ENCODE measurements around the gene OR2V1.
"Not testable (repeated sequence)": the region's sequence is repeated elsewhere in the genome, so short reads cannot be mapped to it uniquely, and the experiment has no call there.

The OR2V1 gene

DNA sequence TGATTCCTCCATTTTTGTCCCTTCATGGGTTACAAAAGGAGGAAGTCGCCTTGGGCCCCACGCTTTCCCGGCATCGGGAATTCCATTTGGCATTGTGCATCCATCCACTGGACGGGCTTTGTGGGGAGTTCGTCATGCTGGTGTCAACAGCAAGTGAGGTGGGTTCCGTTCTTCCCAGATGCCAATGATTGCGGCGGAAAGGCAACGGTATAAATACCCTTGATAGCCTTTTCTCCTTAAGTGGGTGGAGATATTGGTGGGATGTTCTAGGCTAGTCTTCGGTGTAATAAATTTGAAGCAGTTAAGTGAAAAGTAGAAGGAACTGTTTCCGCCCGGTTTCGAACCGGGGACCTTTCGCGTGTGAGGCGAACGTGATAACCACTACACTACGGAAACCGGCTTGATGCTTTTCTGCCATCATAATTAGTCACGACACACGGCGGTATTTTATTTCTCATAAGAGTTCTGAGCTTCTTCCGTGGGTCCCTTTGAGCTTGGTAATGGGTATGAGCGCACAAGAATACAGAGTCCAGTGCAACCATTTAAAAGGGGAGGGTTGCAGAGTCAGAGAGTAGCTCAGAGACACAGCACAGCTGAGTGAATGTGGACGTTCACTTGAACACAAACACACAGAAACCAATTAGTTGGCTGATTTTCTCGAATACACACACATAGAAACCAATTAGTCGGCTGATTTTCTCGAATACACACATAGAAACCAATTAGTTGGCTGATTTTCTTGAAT, 28.9 kb downstream of the OR2V1 start:
- DNase-seq (ENCODE audit: low read depth in 3 of 3): not testable (repeated sequence)

DNA sequence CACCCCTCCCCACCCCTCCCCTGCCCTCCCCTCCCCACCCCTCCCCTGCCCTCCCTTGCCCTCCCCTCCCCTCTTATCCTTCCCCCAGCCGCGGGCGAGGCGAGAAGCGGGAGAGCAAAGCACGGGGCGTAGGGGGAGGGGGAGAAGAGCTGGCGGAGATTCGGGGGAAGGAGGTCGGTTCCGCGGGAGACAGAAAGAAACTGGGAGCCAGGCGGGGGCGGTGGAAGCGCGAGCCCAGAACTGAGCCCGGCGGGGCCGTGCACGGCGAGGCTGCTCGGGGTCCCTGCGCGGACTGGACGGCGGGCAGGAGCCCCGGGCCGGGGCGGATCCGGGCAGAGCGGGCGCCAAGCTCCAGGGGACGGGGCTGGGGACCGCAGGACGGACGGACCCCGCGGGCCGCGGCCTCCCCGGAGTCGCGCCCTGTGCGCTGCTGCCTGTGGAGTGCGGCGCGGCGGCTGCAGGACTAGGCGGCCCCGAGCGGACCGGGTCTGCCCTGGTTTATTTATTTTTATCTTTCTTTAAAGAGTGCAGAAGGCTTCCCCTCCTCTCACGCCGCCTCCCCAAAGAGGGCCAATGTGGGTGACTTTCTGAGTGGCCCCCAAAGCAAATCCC, 29.8 kb downstream of the OR2V1 start:
- DNase-seq (ENCODE audit: low read depth in 3 of 3): not testable (repeated sequence)

DNA sequence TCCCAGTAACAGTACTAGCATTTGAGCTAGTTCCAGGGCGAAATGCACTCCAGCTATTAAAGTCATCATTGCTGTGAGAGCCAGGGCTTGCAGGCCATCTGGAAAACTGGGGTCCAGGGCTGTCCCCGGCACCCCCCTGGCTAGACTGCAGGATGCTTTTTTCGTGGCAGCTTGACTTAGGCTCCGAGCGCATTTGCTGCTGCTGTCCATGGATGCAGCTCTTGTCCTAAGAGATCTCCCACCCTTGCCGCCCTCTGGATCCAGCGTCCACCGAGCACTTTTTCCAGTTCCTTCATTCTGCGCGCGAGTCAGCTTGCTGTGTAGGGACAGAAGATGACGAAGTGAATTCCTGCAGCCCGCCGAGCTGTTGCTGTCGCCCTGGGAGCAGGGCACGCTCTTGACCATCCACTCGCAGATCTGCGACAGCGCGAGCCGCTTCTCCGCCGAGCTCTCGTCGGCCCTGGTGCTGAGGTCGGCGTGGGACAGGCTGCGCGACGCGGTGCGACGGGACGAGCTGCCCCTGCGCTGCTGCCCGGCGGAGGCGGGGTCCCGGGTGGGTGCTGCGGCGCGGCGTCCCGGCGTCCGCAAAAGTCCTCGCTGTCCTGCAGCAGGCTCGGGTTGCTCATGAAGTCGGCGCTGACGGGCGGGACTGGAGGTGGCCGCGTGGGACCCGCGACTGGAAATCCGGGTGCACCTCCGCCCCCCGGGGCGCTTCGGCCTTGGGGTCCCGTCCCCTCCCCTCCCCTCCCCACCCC, 30.7 kb downstream of the OR2V1 start:
- DNase-seq (ENCODE audit: low read depth in 3 of 3): no peak

DNA sequence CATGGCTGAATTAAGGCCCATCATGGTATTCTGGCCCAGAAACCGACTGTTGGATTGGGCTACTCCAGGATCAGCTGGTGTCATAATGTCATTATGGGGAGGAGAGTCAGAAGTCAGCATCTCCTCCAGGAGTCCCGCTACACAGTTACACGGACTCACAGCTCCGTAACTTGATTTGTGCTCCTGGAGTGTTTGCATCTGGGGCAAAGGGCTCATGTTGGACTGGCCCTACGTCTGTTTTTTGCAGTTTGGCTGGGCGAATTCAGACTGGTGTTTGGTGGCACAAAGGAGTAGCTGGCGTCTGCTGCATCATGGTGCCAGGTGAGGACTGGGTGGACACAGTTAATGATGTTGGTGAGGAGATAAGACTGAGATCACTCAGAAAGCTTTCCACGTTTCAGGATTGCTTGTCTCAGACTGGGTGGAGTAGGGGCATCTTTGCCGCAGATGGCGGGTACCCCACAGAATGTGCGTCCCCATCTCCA, 31.3 kb downstream of the OR2V1 start:
- DNase-seq (ENCODE audit: low read depth in 3 of 3): no peak

DNA sequence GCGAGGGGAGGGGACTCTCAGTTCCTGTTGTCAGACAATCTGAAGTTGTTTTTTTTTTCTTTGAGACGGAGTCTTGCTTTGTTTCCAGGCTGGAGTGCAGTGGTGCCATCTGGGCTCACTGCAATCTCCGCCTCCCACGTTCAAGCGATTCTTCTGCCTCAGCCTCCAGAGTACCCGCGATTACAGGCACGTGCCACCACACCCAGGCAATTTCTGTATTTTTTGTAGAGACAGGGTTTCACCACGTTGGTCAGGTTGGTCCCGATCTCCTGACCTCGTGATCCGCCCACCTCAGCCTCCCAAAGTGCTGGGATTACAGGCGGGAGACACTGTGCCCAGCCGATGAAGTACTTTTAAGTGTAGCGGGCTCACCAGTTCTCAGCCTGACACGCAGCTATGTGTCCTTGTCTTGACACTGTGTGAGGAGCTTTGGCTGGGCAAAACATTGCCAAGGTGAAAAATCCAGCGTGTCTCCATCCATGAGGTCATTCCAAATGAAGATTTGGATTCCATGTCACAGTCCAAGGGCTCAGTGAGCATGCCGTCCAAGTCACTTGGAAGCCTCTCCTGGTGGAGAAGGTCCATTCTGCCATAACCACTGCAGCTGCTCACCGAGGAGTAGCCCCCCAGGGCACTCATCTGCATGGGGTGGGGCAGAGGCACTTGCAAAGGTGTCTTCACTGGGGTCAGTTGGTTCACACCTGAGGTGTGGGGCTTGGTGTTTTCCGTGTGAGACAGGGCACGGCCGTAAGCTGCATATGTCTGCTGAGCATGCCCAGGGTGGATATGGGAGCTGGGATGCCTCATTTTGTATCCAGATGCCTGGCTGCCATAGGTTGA, 32.0 kb downstream of the OR2V1 start:
- no peak for DNase-seq (ENCODE audit: low read depth in 3 of 3)

DNA sequence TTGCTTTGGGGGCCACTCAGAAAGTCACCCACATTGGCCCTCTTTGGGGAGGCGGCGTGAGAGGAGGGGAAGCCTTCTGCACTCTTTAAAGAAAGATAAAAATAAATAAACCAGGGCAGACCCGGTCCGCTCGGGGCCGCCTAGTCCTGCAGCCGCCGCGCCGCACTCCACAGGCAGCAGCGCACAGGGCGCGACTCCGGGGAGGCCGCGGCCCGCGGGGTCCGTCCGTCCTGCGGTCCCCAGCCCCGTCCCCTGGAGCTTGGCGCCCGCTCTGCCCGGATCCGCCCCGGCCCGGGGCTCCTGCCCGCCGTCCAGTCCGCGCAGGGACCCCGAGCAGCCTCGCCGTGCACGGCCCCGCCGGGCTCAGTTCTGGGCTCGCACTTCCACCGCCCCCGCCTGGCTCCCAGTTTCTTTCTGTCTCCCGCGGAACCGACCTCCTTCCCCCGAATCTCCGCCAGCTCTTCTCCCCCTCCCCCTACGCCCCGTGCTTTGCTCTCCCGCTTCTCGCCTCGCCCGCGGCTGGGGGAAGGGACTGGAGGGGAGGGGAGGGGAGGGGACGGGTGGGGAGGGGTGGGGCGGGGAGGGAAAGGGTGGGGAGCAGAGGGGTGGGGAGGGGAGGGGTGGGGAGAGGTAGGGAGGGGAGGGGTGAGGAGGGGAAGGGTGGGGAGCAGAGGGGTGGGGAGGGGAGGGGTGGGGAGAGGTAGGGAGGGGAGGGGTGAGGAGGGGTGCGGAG, 33.0 kb downstream of the OR2V1 start:
- DNase-seq (ENCODE audit: low read depth in 3 of 3): not testable (repeated sequence)

DNA sequence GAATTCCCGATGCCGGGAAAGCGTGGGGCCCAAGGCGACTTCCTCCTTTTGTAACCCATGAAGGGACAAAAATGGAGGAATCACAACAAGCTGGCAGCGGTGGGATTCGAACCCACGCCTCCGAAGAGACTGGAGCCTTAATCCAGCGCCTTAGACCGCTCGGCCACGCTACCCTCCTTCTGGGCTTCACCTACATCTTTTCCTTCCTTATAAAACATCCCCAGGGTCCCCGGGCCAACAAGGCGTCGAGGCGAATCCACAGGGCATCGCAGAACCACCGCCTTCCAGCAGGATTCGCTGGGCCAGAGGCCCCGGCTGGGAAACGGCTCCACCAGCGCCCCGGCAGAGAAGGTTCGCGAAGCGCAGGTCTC, 33.6 kb downstream of the OR2V1 start:
- not testable (repeated sequence) for DNase-seq (ENCODE audit: low read depth in 3 of 3)

DNA sequence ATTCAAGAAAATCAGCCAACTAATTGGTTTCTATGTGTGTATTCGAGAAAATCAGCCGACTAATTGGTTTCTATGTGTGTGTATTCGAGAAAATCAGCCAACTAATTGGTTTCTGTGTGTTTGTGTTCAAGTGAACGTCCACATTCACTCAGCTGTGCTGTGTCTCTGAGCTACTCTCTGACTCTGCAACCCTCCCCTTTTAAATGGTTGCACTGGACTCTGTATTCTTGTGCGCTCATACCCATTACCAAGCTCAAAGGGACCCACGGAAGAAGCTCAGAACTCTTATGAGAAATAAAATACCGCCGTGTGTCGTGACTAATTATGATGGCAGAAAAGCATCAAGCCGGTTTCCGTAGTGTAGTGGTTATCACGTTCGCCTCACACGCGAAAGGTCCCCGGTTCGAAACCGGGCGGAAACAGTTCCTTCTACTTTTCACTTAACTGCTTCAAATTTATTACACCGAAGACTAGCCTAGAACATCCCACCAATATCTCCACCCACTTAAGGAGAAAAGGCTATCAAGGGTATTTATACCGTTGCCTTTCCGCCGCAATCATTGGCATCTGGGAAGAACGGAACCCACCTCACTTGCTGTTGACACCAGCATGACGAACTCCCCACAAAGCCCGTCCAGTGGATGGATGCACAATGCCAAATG, 34.1 kb downstream of the OR2V1 start:
- not testable (repeated sequence) for DNase-seq (ENCODE audit: low read depth in 3 of 3)

DNA sequence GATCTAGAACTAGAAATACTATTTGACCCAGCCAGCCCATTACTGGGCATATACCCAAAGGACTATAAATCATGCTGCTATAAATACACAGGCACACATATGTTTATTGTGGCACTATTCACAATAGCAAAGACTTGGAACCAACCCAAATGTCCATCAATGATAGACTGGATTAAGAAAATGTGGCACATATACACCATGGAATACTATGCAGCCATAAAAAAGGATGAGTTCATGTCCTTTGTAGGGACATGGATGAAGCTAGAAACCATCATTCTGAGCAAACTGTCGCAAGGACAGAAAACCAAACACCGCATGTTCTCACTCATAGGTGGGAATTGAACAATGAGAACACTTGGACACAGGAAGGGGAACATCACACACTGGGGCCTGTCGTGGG, 35.8 kb downstream of the OR2V1 start:
- DNase-seq (ENCODE audit: low read depth in 3 of 3): not testable (repeated sequence)

DNA sequence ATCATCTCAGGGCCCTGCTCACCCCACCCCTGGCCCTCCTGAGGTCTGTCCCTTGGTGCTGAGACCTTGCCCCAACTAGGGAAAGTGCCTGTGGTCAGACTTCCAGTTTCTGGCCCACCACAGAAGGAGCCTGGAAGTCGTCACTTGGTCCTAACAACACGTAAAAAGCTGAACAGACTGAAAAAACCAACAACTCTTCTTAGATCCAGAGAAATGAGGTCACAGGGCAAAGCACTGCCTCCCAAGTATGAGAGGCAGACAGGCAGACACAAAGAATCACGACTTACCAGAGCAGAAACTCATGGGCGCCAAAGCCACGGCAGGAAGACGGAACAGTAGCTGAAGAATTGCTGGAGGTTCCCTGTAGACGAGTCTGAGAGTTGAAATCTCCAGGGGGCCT, 38.5 kb downstream of the OR2V1 start:
- no peak for DNase-seq (ENCODE audit: low read depth in 3 of 3)

DNA sequence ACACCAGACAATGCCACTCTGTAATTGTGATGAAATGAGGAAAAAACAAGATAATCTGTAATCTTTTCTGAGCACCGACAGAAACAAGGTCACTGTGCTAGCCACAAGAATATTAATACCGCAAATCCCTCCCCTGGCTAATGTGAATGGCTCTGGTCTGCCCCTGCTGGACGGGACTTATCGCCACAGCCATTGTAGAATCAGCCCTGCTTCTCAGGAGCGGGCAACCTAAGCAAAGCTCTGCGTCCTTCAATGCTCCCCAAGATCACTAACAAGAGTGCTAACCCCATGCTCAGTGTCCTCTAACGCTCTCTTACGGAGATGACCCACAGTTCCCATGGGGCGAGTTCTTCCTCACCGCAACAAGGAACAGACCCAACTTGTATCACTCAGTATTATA, 42.7 kb downstream of the OR2V1 start:
- no peak for DNase-seq (ENCODE audit: low read depth in 3 of 3)

DNA sequence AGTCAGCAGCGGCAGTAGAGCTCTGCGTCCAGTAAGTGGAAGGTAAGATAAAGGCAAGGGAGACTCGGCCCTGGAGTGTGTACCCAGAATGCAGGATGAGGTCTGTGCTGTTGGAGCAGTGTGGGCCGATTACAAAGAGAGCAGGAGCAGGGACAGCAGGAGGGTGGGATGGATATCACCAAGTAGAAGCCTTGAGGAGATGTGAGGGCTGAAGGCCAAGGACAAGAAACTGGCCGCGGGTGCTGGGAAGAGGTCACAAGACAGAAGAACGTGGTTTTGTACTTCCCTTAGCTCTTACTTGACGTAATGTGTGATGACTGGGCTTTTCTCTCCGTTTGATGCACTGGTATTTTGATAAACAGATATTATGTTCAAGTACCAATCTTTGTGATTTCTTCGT, 43.7 kb downstream of the OR2V1 start:
- DNase-seq (ENCODE audit: low read depth in 3 of 3): no peak

DNA sequence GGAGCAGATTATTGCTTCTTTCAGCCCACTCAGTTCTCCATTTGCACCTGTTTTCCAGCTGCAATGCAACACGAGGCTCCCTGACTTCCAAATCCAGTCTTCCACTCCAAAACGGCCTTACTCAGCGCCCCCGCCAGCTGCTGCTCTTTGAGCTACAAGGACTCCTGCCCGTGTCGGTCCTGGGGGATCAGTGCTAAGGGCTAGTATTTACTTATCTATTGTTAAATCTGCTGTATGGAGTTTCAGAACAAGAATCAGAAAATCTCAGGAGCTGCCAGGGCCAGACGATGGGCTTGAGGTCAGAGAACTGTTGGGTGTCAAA, 44.1 kb downstream of the OR2V1 start:
- no peak for DNase-seq (ENCODE audit: low read depth in 3 of 3)

DNA sequence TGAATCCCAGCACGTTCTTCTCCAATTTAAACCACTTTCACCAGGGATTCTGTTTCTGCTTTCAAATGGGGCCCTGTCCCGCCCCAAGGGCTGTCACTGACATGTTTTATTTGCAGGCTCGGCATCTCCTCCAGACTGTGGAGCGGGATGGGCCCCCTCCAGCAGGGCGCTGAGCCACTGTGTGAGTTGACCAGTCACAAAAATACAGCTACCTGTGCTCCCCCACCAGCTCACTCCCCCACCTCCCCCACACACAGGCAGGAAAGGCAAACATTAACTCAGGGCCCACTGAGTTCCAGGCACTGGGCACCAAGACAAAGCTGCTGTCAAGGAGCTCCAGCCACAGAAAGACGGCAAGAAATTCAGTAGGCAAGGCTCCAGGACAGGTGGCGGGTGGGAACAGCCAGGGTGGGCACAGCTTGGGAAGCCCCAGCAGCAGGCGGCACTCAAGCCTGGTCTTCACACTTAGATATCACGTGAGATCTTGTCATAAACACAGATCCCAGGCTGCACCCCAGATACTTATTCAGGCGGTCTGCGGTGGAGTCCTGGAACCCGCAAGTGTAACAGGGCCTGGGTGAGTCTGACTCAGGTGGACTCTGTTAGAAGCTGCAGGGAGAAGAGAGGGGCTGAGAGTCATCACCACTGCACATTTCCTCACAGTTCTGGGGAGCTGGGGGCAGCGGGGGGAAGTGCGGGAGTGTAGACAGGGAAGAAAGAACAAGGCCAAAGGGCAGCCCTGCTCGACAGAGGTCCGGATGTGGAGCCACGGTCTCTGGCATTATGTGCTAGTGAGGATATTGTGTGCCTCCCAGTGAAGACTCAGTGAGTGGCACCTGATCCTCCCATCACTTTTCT, 44.7 kb downstream of the OR2V1 start:
- no peak for DNase-seq (ENCODE audit: low read depth in 3 of 3)

DNA sequence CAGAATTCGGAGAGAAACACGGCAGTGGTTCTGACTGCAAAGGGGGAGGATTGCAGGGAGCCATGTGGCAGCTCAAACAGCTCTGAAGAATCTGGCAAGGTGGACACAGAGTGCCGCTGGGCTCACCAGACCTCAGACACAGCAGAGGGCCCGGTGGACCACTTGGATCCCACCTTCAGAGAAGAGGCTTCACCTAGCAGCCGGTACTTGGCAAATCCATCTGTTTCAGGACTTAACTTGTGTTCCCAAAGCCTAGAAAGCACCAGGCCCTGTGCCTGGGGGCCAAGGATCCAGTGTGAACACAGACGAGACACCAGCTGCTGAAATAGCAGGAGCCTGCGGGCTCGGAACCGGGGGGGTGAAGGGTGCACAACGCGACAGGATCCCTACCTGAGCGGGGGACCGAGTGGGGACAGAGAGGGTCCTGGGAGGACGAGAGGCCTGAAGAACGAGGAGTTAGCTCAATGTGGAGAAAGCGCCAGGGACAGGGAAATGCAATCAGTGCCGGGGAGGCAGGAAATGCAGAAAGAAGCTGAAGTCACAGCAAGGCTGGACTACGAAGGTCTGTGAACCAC, 46.3 kb downstream of the OR2V1 start:
- no peak for DNase-seq (ENCODE audit: low read depth in 3 of 3)

DNA sequence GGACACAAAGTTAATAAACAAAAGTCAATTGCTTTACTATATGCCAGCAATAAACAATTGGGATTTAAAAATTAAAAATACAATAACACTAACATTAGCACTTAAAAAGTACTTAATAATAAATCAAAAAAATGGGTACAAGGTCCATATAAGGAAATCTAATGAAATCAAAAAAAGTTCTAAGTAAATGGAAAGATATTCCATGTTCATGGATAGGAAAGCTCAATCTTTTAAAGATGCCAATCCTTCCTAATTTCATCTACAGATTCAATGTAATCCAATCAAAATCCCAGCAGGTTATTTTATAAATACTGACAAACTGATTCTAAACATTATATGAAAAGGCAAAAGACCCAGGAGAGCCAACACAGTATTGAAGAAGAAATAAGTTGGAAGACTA, 49.0 kb downstream of the OR2V1 start:
- DNase-seq (ENCODE audit: low read depth in 3 of 3): no peak

DNA sequence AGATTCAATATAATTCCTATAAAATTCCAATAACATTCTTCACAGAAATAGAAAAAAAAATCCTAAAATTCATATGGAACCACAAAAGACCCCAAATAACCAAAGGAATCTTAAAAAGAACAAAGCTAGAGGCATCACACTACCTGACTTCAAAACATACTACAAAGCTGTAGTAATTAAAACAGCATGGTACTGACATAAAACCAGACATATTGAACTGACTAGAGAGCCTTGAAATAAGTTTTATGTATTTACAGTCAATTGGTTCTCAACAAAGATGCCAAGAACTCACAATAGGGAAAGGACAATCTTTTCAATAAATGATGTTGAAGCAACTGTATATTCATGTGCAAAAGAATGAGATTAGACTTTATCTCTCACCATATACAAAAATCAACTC, 54.0 kb downstream of the OR2V1 start:
- no peak for DNase-seq (ENCODE audit: low read depth in 3 of 3)
